ENCODE data around the gene SF3A2.

SF3A2 gene

GRCh38 chr19:2255112-2255845, 18.7 kb downstream of the SF3A2 start:
- DNase-seq = no peak

GRCh38 chr19:2255982-2256685, 19.5 kb downstream of the SF3A2 start, which contains the start of gene JSRP1:
Gene JSRP1, minus strand, starts transcription at chr19:2256417. Its CDS starts 1,103 bp downstream, at chr19:2255314.
- DNase-seq = no peak

- DNase-seq = no peak
Measured at GRCh38 chr19:2259336-2259735, 22.7 kb downstream of the SF3A2 start.

GRCh38 chr19:2260341-2260805, 23.7 kb downstream of the SF3A2 start:
- no peak for DNase-seq

GRCh38 chr19:2261438-2262172, 25.0 kb downstream of the SF3A2 start:
- DNase-seq = peak; percentile 78

GRCh38 chr19:2266183-2266993, 29.8 kb downstream of the SF3A2 start:
- DNase-seq = no peak

- DNase-seq = no peak
Measured at GRCh38 chr19:2268480-2268830, 31.8 kb downstream of the SF3A2 start.

- DNase-seq = no peak
Measured at GRCh38 chr19:2268861-2269243, 32.2 kb downstream of the SF3A2 start.

- peak; percentile 100 for DNase-seq
Measured at GRCh38 chr19:2269244-2270156, 32.9 kb downstream of the SF3A2 start.

- no peak for DNase-seq
Measured at GRCh38 chr19:2270157-2270422, 33.5 kb downstream of the SF3A2 start.

GRCh38 chr19:2270423-2271233, 34.0 kb downstream of the SF3A2 start:
- DNase-seq = peak; percentile 86

- DNase-seq = no peak
Measured at GRCh38 chr19:2271234-2272103, 34.8 kb downstream of the SF3A2 start.

GRCh38 chr19:2273356-2274184, 36.9 kb downstream of the SF3A2 start:
- DNase-seq = peak; percentile 91

- DNase-seq = no peak
Measured at GRCh38 chr19:2274185-2274711, 37.6 kb downstream of the SF3A2 start.

GRCh38 chr19:2274931-2275535, 38.4 kb downstream of the SF3A2 start:
- DNase-seq = peak; percentile 74

- DNase-seq = no peak
Measured at GRCh38 chr19:2275588-2276428, 39.2 kb downstream of the SF3A2 start.

- DNase-seq = no peak
Measured at GRCh38 chr19:2276429-2276986, 39.9 kb downstream of the SF3A2 start.
